K562 (cell line): Measurements from ENCODE around the gene HAUS7. TPM values are rescaled to one million over a fixed set of nuclear protein-coding genes. Genes with fewer than 3 reads are reported as not detected.

Experiments used
- CBFB ChIP-seq: sonication (generic); formaldehyde crosslinking; IDR thresholded peaks from 2 replicates; pipeline ENCODE4 v1.4.0; 2020; ENCODE audit warnings: mild to moderate bottlenecking, missing genetic modification reagents
- CHCHD3 ChIP-seq: fragments of 250-450 bp; sonication (Bioruptor Pico); IDR thresholded peaks from 2 replicates; pipeline ENCODE4 v2.1.2; 2022; ENCODE audit warnings: mild to moderate bottlenecking
- E2F8 ChIP-seq: fragments of 450-650 bp; IDR thresholded peaks from 2 replicates; pipeline ENCODE4 v1.7.1; 2018; ENCODE audit warnings: mild to moderate bottlenecking, low read depth; ENCODE audit not compliant: partially characterized antibody
- HBP1 ChIP-seq: fragments of 450-650 bp; formaldehyde crosslinking; IDR thresholded peaks from 2 replicates; pipeline ENCODE4 v1.4.0; 2022; ENCODE audit warnings: missing genetic modification characterization
- HOMEZ ChIP-seq: fragments of 250-450 bp; sonication (Bioruptor Pico); IDR thresholded peaks from 2 replicates; pipeline ENCODE4 v1.4.0; 2020; ENCODE audit warnings: mild to moderate bottlenecking, moderate library complexity
- KAT8 ChIP-seq: fragments of 450-650 bp; IDR thresholded peaks from 2 replicates; pipeline ENCODE4 v1.6.1; 2016; ENCODE audit warnings: low read depth, mild to moderate bottlenecking
- LCOR ChIP-seq: sonication (generic); formaldehyde crosslinking; IDR thresholded peaks from 2 replicates; pipeline ENCODE4 v1.8.0; 2022; ENCODE audit warnings: mild to moderate bottlenecking, missing genetic modification reagents
- NFE2 ChIP-seq: IDR thresholded peaks from 2 replicates; pipeline ENCODE4 v1.6.1; 2014; ENCODE audit warnings: antibody characterized with exemption, low read depth
- RBFOX2 ChIP-seq: fragments of 200-400 bp; formaldehyde crosslinking; IDR thresholded peaks from 2 replicates; pipeline ENCODE4 v1.6.1; 2017; ENCODE audit warnings: low read depth, mild to moderate bottlenecking, low read length, moderate library complexity
- polyA plus RNA-seq, 8 experiments: library from polyadenylated mRNA; depleted of rRNA in 4 of 8; stranded (reverse) in 5 of 8; unstranded in 3 of 8; fragments of >200 nt; fragmentation: Nextera tagmentation in 2 of 8; fragmentation: Illumina TruSeq in 1 of 8; extraction: Ambion mirVana in 2 of 8; extraction: Trizol in 1 of 8; gene quantifications; 2 replicates each; pipeline versions ENCODE4 v1.2.1 to v1.2.3, GENCODE V29; 2011 to 2014; ENCODE audit warnings: inconsistent platforms in 1 of 8, missing spikeins in 1 of 8
- total RNA-seq, 7 experiments: library from RNA; depleted of rRNA in 6 of 7; stranded (reverse); fragments of >200 nt in 6 of 7; fragmentation: Illumina TruSeq in 2 of 7; extraction: Trizol in 2 of 7; gene quantifications; 2 replicates each; pipeline versions ENCODE4 v1.2.1 to v1.2.3, GENCODE V29; 2011 to 2021; ENCODE audit warnings: low replicate concordance in 1 of 7

Gene HAUS7
- total and polyA plus RNA-seq, 9 of the 15 experiments (the other 6 are each of a cell fraction or from before 2014, with no cell fraction given), result 10.0 to 94.9 (median 48.8) TPM

GRCh38 chrX:153421856-153422255 is 48.5 kb downstream of the HAUS7 start (continued):
- TF ChIP-seq HBP1 (no peak), HOMEZ (no peak), CBFB (no peak), KAT8 (no peak), RBFOX2 (no peak), NFE2 (no peak), CHCHD3 (CRISPR knock-in tag) (no peak), LCOR (CRISPR knock-in tag) (no peak), E2F8 (no peak)
- TF ChIP-seq, all 486 proteins: peak for 0
